SK-N-MC (cell line): ENCODE results near the gene SLC15A1.

ENCODE experiments used
- DNase-seq: peaks from one replicate; pipeline ENCODE4 v3.0.0-alpha.2; 2011; ENCODE audit warnings: low read depth, low spot score
- H3K27ac ChIP-seq: fragments of 200-600 bp; sonication (generic); 2 replicates; pipeline ENCODE4 v1.5.1; 2016; ENCODE audit warnings: mixed run types
- H3K36me3 ChIP-seq: fragments of 200-600 bp; sonication (generic); 2 replicates; pipeline ENCODE4 v1.6.1; 2017; ENCODE audit warnings: antibody characterized with exemption, low read length, mixed read lengths; ENCODE audit not compliant: insufficient read depth
- H3K4me3 ChIP-seq: fragments of 200-600 bp; sonication (generic); 2 replicates; pipeline ENCODE4 v1.5.1; 2016
- H3K9ac ChIP-seq: fragments of 200-600 bp; sonication (generic); 2 replicates; pipeline ENCODE4 v1.8.0; 2017; ENCODE audit warnings: mixed run types, mixed read lengths; ENCODE audit not compliant: insufficient read length
- H3K9me3 ChIP-seq: fragments of 200-600 bp; sonication (generic); 2 replicates; pipeline ENCODE4 v1.6.1; 2017; ENCODE audit warnings: low read depth, mild to moderate bottlenecking, antibody characterized with exemption, low read length, moderate library complexity, mixed read lengths
- EZH2 ChIP-seq: fragments of 200-600 bp; sonication (generic); IDR thresholded peaks from one replicate; pipeline ENCODE4 v1.6.1; 2017; ENCODE audit warnings: antibody characterized with exemption
- FOXP2 ChIP-seq: optimal IDR thresholded peaks from 2 replicates; pipeline ENCODE3; 2011; ENCODE audit warnings: mild to moderate bottlenecking, moderate library complexity; ENCODE audit not compliant: insufficient read depth; ENCODE audit errors: extremely low read length, control extremely low read depth
- POLR2AphosphoS5 ChIP-seq: IDR thresholded peaks from 2 replicates; pipeline ENCODE4 v1.6.1; 2012; ENCODE audit warnings: mild to moderate bottlenecking, low read depth, low read length, borderline replicate concordance

Gene SLC15A1

DNA sequence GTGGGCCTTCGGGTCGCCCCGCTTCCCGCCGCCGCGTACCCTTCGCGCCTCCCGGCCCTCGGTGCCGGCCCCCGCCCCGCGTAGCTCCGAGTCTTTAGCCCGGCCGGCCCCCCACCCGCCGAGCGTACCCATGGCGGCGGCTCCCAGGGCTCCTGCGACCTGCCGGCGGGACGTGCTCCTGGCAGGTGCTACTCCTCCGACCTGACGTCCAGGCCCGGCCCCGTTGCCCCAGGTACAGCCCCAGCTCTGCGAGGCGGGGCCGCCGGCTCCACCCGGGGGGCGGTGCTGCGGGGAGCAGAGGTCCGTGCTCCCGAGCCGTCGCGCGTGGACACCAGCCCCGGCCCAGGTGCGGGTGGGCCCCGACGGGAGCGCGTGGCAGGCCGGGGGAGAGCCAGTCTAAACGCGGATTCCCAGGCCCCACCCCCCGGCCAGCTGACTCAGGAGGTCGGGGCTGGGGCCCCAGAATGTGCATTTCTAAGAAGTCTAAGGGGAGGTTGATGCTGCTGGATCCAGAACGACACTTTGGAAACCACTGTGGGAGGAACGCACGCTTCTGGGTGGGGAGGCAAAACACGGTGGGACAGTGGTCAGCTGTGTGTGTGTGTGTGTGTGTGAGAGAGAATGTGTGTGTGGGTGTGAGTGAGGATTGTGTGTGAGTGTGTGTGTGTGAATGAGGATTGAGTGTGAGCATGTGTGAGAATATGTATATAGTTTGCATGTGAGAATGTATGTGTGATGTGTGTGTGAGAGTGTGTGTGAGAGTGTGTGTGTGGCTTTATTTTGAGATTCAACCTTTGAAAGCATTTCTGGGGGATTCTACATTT lies at the start of gene SLC15A1:
Gene SLC15A1 (minus strand): TSS at position 206 of the 824 bp plus-strand sequence. CDS start 74 bp downstream, at position 132.
- TF ChIP-seq FOXP2 (no peak), POLR2AphosphoS5 (no peak), EZH2 (no peak)
- no peak within 1 kb of the TSS for H3K27ac ChIP-seq

DNA sequence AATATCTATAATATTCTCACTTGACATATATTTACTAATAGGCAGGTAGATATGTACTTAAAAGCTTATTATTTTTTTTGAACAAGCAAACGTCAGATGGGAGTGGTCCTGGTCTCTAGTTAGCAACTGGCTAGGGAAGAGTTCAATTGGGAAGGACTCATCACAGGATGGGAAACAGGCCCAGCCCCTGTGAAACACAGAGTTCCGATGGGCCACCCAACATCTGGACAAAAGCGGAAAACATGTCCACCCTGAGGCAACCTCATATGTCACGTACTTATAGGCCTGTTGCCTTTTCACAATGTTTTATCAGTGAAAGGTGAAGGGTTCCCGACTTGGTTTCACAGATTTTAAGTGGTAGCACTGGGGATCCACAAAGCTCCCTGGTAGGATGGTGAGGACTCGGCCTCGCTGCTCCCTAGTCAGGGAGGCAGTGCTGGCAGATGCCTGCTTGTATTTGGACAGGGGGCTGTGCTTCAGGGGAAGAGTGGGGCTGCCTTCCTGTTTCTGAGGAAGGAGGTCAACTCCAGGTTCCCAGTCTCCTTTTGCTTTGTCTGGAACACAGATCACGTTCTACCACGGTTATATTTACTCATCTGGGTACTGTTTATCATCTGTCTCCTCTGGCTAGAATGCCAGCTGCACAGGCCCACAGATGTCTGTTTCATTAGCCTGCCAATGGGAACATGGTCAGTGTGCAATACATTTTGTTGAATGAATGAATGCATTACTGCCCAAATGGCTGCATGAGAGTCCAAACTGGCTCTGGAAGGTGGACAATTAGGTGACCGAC lies 49.4 kb upstream of the SLC15A1 start:
- Histone ChIP-seq H3K9me3 (no peaks in the 10 kb centered on the region), H3K36me3 (no peaks in the 10 kb centered on the region), H3K4me3 (no peak overlapping the region), H3K27ac (no peak overlapping the region), H3K9ac (no peak overlapping the region)
- no peak for TF ChIP-seq EZH2
- DNase-seq = no peak

More for the DNA sequence above, at the start of gene SLC15A1:
- H3K9me3 ChIP-seq = no peaks in the 10 kb centered on the region
- H3K9ac ChIP-seq = no peak within 1 kb of the TSS
- H3K4me3 ChIP-seq = peak within 1 kb of the TSS; percentile 69
- no peak for DNase-seq
- H3K36me3 ChIP-seq = no peaks in the 10 kb centered on the region

GRCh38 chr13:98800078-98800477 lies 47.6 kb upstream of the SLC15A1 start:
- TF ChIP-seq EZH2 = no peak
- no peak for TF ChIP-seq POLR2AphosphoS5
- no peak for TF ChIP-seq FOXP2
- DNase-seq = no peak
- no peaks in the 10 kb centered on the region for H3K36me3 ChIP-seq
- no peak overlapping the region for H3K9ac ChIP-seq
- no peak overlapping the region for H3K27ac ChIP-seq
- no peaks in the 10 kb centered on the region for H3K9me3 ChIP-seq
- H3K4me3 ChIP-seq = no peak overlapping the region

- H3K9ac ChIP-seq = no peak overlapping the region
- no peaks in the 10 kb centered on the region for H3K9me3 ChIP-seq
- H3K27ac ChIP-seq = peak overlapping the region; percentile 65
- H3K4me3 ChIP-seq = peak overlapping the region; percentile 16
- peak; percentile 18 for DNase-seq
- H3K36me3 ChIP-seq = no peaks in the 10 kb centered on the region
- TF ChIP-seq EZH2 = no peak
- TF ChIP-seq POLR2AphosphoS5 = no peak
- no peak for TF ChIP-seq FOXP2
These were observed 46.6 kb upstream of the SLC15A1 start for GRCh38 chr13:98798849-98799645.

GRCh38 chr13:98797456-98797855 lies 45.0 kb upstream of the SLC15A1 start:
- Histone ChIP-seq H3K4me3 (no peak overlapping the region), H3K36me3 (no peaks in the 10 kb centered on the region), H3K9me3 (no peaks in the 10 kb centered on the region), H3K27ac (no peak overlapping the region), H3K9ac (no peak overlapping the region)
- DNase-seq = no peak
- TF ChIP-seq FOXP2 (no peak), EZH2 (no peak), POLR2AphosphoS5 (no peak)

GRCh38 chr13:98796798-98797197 lies 44.3 kb upstream of the SLC15A1 start:
- Histone ChIP-seq H3K9ac (no peak overlapping the region), H3K36me3 (no peaks in the 10 kb centered on the region), H3K27ac (no peak overlapping the region), H3K4me3 (no peak overlapping the region), H3K9me3 (no peaks in the 10 kb centered on the region)
- no peak for DNase-seq
- TF ChIP-seq FOXP2 (no peak), EZH2 (no peak), POLR2AphosphoS5 (no peak)

GRCh38 chr13:98796191-98796590 lies 43.7 kb upstream of the SLC15A1 start:
- H3K36me3 ChIP-seq = no peaks in the 10 kb centered on the region
- no peak overlapping the region for H3K4me3 ChIP-seq
- no peak overlapping the region for H3K27ac ChIP-seq
- TF ChIP-seq POLR2AphosphoS5 = no peak
- H3K9me3 ChIP-seq = no peaks in the 10 kb centered on the region
- H3K9ac ChIP-seq = no peak overlapping the region
- DNase-seq = no peak

DNA sequence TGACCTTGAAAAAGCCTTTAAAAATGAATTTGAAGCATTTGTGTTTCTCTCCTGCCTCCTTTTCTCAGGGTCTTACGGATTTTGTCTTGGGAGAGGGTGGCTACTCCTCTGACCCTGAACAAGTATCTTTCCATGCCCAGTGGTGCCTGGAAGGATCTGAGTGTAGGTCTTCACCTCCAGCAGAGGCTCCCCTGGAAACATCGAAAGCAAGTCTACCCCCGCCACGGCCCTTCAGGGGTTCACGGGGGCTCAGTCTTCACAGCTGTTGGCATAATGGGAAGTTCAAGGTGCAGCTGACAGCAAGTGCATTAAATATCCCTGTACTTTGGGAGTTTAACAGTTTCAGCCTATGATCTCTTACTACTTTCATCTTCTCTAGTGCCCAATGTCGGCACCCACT lies 42.7 kb upstream of the SLC15A1 start:
- TF ChIP-seq POLR2AphosphoS5 (no peak), FOXP2 (no peak), EZH2 (no peak)
- no peak for DNase-seq
- H3K9me3 ChIP-seq = no peaks in the 10 kb centered on the region
- no peaks in the 10 kb centered on the region for H3K36me3 ChIP-seq
- no peak overlapping the region for H3K9ac ChIP-seq
- no peak overlapping the region for H3K4me3 ChIP-seq
- H3K27ac ChIP-seq = no peak overlapping the region
